Hematopoietic multipotent progenitor cell treated with erythropoietin and hydrocortisone succinate and interleukin-3 and kit ligand, for 6 days (in vitro differentiated cells): ENCODE data around the gene CERS4.
"Not testable (repeated sequence)": the region's sequence is repeated elsewhere in the genome, so short reads cannot be mapped to it uniquely, and the experiment has no call there.

ENCODE experiments used
- DNase-seq: peaks from one replicate; pipeline ENCODE4 v3.0.0-alpha.2; 2015

Gene CERS4

DNA sequence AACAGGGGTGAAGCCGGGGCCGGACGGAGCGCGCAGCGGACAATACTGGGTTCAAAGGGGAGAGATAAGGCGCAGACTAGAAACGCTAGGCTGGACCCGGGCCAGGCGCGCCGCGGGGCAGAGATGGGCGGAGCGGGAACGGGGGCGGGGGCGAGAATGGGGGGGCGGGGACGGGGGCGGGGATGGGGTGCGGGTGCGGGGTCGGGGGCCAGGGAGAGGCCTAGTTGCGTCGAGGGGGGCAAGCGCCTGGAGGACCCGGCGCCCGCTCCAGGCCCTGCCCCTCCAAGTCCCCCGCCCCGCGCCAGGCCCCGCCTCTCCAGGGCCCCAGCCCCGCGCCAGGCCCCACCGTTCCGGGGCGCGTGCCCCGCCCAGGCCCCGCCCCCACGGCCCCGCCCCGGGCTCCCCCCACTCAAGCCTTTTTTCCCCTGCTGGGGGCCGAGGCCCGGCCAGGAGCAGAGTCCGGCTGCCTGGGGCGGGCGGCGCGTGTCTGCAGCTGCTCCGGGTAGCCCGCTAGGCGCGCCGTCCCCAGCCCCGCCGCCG, at the start of gene CERS4:
Gene CERS4 (plus strand): TSS at position 449 of the 540 bp plus-strand sequence. CDS start 41,707 bp downstream, outside the sequence.
- DNase-seq: peak; percentile 69

- peak; percentile 52 for DNase-seq
Observed at GRCh38 chr19:8161135-8161646, 48.0 kb upstream of the CERS4 start.

DNA sequence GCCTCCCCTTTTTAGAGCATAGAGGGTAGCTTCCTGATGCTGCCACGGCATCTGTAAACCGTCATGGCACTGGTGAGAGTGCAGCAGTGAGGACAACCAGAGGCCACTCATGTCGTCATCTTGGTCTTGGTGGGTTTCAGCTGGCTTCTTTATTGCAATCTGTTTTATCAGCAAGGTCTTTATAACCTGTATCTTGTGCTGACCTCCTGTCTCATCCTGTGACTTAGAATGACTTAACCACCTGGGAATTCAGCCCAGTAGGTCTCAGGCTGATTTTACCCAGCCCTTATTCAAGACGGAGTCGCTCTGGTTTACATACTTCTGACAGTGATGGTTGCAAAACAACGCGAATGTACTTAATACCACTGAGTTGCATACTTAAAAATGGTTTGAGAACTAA, 45.4 kb upstream of the CERS4 start:
- DNase-seq: no peak

DNA sequence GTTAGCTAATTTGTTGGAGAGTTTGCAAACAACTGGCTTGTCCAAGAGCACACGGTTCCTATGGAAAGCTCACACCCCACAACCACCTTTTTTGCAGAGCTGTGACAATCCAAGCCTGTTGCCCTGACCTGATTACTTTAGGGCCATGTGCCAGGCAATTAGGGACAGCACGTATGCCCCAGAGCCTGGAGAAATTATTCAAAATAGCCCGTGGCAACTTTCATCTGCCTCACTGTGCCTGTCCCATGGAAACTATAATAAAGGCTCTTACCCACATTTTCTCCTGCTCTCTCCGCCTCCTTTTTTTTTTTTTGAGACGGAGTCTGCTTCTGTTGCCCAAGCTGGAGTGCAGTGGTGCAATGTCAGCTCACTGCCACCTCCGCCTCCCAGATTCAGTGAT, 41.2 kb upstream of the CERS4 start:
- DNase-seq: no peak

DNA sequence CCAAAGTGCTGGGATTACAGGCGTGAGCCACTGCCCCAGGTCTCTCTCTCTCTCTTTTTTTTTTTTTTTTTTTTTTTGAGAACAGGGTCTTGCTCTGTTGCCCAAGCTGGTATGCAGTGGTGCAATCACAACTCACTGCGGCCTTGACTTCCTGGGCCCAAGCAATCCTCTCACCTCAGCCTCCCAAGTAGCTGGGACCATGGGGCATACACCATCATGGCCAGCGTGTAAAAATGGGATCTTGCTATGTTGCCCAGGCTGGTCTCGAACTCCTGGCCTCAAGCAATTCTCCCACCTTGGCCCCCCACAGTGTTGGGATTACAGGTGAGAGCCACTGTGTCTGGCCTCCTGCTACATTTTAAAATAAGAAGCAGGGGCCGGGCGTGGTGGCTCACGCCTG, 40.6 kb upstream of the CERS4 start:
- DNase-seq: no peak

- no peak for DNase-seq
Observed at GRCh38 chr19:8174706-8175105, 34.5 kb upstream of the CERS4 start.

DNA sequence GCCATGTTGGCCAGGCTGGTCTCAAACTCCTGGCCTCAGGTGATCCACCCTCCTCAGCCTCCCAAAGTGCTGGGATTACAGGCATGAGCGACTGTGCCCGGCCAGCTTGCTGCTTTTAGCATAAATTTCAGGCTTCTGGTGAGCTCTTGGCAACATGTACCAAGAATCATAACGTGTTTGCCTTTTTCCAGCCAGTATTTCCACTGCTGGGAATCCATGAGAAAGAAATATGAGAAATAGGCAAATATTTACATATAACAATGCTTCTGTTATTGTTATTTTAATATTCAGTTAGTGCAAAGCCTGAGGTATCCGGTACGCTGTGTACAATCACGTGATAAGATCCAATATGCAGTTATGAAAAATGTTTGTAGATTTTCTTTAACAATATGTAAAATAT, 29.2 kb upstream of the CERS4 start:
- no peak for DNase-seq

GRCh38 chr19:8184274-8184673, 24.9 kb upstream of the CERS4 start:
- no peak for DNase-seq

- no peak for DNase-seq
Observed at GRCh38 chr19:8185343-8186068, 23.7 kb upstream of the CERS4 start.

DNA sequence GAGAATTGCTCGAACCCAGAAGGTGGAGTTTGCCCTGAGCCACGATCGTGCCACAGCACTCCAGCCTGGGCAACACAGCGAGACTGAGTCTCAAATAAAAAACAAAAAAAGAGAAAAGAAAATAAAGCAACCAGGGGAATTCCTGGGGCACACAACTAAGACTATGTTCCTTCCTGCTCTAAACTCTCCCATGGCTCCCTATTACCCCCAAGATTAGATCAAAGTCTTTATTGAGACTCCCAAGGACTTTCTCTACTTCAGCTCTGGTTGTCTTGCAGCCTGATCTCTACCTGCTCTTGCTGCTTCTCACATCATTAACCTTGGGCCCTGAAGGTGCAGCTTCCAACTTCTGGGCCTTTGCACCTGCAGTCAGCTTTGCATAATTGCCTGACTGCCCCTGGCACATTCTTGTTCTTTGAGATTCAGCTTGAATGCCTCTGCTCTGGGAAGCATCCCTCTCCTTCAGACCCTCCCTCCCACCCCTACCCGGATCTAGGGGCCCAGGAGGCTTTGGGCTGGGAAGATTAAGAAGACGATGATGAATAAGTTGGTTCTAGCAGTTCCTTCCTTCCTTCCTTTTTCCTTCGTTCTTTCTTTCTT, 16.8 kb upstream of the CERS4 start:
- no peak for DNase-seq

DNA sequence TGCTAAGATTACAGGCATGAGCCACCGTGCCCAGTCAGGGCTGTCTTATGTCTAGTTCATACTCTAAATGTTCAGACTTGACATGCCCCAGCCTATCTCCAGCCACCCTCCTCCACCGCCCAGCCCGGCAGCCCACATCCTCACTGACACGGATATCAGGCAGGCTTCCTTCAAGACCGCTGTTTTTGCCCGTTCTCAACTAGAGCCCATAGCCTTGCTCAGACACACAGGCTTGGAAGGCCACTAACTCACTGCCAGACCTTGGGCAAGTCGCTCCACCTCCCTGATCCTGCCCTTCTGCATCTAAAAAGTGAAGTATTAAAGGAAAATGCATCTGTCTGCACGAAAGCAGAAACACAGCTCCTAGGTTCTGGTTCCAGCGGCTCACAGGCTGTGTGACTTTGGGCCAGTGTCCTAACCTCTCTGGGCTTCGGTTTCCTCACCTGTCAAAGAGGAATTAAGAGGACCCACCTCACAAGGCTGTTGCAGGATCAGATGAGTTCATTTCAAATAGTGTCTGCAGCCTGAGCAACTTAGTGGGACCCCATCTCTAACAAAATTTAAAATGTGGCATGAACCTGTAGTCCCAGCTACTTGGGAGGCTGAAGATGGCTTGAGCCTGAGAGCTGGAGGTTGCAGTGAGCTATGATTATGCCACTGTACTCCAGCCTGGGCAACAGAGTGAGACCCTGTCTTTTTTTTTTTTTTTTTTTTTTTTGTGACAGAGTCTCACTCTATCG, 14.5 kb upstream of the CERS4 start:
- DNase-seq: peak; percentile 70

DNA sequence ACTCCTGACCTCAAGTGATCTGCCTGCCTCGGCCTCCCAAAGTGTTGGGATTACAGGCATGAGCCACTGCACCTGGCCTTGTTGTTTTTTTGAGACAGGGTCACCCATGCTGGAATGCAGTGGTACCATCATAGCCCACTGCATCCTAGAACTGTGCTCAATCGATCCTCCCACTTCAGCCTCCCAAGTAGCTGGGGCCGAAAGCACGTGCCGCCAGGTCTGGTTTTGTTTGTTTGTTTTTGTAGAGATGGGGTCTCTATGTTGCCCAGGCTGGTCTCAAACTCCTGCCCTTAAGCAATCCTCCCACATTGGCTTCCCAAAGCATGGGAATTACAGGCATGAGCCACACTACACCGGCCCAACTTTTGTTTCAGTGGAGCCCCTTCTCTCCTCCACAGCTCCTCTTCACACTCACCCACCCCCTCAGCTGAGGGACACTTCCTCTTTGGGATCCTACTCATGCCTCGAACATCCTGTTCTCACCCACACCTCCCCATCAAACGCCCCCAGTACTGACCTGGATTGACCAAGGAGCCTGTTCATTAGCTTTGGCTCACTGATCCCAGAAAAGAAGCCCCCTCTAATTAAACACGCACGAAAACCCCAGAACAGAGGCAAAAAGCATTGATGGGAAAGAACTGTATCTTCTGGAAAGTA, 12.8 kb upstream of the CERS4 start:
- DNase-seq: no peak

GRCh38 chr19:8203288-8204120, 5.7 kb upstream of the CERS4 start:
- not testable (repeated sequence) for DNase-seq

DNA sequence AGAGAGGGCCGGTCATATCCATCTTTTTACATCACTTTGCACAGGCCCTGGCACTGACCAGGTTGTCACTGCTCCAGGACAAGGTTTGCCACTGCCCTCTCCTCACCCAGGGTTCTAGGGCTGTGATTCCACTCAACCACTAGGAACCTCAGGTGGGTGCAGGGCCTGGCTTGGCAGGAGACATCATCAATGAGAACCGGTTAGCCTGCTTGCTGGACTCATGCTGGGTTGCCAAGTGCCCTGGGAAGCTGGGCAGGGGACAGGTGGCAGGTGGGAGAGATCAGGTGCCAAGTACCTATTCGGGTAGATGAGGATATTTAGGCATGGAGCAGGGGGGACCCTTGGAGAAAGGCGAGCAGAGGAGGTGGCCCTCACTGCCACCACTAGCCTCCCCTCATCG, 4.2 kb upstream of the CERS4 start:
- no peak for DNase-seq

DNA sequence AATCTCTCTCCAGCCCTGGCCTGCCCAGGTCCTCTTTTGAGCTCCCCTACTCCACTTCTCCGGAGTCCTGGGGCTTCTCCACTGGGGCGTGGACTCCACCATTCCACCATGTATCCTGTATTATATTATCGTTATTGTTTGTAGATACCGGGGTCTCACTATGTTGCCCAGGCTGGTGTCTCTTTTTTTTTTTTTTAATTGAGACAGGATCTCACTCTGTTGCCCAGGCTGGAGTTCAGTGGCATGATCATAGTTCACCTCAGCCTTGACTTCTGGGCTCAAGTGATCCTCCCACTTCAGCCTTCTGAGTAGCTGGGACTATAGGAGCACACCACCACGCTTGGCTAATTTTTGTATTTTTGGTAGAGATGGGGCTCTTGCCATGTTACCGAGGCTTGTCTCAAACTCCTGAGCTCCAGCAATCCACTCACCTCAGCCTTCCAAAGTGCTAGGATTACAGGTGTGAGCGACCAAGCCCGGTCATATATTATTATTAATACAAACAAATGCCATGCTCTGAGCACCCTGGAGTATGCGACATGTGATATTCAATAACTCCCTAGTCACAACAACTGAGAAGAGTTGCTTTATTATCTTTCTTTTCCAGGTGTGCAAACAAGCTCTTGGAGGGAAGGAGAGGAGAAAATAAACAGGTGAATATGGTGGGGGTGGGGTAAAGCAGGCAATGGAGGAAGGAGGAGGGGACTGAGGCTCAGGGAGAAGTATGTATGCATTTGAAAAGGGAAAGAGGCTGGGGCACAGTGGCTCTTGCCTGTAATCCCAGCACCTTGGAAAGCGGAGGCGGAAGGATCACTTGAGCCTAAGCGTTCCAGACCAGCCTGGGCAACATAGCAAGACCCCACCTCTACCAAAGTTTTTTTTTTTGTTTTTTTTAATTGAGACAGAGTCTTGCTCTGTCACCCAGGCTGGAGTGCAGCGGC, 2.8 kb upstream of the CERS4 start:
- no peak for DNase-seq

DNA sequence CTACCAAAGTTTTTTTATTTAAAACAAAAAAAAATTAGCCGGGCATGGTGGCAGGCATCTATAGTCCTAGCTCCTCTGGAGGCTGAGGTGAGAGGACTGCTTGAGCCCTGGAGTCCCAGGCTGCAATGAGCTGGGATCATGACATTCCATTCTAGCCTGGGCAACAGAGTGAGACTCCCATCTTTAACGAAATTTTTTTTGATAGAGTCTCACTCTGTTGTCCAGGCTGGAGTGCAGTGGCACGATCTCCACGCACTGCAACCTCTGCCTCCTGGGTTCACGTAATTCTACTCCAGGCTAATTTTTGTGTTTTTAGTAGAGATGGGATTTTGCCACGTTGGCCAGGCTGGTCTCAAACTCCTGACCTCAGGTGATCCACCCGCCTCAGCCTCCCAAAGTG, 1.8 kb upstream of the CERS4 start:
- DNase-seq: not testable (repeated sequence)

DNA sequence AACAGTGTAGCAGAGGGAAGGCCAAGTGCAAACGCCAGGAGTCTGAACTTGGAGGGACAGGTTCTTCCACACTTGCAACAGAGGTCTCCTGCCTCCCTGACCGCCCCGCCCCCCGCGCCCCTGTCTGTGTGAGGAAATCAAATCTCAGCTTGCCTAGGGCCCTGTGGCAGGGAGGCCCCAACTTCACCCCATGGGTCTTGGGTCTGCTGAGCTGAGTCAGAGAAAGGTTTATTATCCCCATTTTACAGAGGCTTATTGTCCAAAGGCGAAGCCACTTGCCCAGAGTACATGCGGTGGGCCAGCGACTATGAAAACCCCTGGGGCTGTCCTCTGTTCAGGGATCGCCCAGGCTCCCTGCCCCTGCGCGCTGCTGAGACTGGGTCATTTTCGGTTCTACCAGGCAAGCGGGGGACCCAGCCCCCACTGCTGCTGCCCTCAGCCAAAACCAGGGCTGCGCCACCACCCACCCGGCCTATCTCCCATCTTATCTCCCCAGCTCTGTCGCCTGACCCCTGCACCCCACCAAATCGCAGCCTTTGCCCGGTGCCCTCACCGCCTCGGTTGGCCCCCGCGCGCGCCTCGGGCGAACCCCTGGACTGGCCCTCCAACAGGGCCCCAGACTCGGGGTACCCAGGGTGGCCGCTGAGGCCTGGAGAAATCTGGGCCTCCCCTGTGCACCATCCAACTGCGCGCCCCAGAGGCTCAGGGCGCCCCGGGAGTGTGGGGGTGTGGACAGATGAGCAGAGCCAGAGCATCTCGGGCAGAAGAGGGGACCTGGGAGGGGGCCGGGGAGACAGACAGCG, 850 bp upstream of the CERS4 start:
- no peak for DNase-seq

- DNase-seq: peak; percentile 32
Observed at GRCh38 chr19:8209462-8210378, 550 bp downstream of the CERS4 start.
